ENCODE data around the gene ZNF157.
A peak's percentile ranks its signal among the peaks of the same experiment; 100 is the strongest.
"Not testable (repeated sequence)": the region's sequence is repeated elsewhere in the genome, so short reads cannot be mapped to it uniquely, and the experiment has no call there.

ZNF157 gene

DNA sequence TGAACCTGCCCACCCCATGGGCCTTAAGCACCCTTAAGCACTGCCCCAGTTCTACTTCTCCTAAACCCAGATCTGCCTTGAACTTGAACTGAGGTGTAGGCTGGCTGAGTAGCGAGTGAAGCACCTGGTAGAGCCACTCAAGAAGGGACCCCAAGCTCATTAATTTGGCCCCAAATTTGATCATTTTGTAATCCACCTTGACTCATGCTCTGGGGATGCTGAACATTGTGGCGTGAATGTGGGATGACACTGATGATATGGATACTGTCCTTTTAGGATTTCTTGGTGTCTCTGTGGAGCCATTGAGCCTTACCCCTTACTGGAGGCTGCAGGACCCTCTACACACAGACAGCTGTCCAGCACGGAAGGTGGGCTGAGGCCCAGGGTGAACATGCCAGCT is at the start of gene ZNF157:
ZNF157 (plus strand) TSS at position 301 of the 400 bp plus-strand sequence; CDS start at position 392, 91 bp downstream.
- no peak for DNase-seq

DNA sequence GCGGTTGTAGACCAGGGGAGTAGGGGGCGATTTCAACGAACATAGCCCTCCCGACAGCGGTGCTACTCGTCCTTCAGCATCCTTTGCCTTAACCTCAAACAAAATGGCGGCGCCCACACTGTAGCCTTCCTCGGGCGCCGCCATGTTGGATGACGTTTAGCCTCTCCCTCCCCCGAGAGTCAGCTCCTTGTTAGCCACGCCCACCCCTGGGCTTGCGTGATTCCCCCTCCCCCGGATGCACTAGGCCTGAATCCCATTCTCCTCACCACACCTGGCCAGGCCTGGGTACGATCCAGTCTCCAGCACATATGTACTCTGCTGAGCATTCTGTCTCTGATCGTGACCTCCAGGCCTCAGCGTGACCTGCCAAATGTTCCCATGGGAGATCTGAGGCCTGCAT is 49.0 kb upstream of the ZNF157 start:
- DNase-seq: no peak

DNA sequence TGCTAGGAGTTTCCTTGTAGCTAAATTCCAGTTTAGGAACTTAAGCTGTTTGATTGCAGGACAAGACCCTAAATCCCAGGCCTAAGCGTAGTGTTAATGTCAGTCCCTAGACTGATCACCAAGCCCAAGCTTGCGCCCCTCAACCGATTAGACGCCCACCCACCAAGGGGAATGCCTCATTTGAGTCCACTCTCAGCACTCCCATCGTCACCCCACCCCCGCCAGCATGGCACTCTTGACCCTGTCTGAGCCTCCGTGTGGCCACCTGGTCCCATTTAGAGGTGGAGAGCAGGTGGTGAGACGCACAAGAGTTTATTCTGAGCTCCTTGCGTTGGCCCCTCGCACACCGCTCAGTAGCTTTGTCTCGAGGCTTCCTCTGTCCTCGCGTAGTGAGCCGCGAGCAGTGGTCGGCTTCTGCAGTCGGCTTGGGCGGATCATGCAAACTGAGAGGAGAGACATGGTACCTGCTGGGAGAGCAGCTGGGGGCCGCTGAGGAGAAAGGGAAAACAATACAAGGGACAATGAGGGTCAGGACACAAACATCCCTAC is 48.5 kb upstream of the ZNF157 start:
- no peak for DNase-seq

DNA sequence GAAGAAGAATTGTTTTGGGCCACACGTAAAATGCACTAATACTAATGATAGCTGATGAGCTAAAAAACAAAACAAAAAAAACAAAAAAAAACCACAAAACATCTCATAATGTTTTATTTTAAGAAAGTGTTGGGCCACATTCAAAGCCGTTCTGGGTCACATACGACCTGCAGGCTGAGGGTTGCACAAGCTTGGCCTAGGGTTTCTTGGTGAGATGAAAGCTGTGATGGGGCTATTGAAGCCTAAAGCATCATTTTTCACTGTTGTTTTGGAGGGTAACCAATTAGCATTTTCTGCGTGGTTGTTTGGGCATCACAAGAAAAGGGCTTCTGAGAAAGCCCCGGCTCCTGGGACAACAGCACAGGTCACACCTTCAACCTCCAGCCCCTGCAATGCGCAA is 42.5 kb upstream of the ZNF157 start:
- DNase-seq: no peak

DNA sequence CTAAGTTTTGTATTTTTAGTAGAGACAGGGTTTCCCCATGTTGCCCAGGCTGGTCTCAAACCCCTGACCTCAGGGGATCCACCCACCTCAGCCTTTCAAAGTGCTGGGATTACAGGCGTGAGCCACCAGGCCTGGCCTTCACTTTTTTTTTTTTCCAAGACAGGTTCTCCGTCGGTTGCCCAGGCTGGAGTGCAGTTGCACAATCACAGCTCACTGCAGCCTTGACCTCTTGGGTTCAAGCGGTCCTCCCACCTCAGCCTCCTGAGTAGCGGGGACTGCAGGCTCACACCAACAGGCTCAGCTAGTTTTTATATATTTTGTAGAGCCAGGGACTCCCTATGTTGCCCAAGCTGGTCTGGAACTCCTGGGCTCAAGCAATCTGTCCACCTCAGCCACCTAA is 37.6 kb upstream of the ZNF157 start:
- not testable (repeated sequence) for DNase-seq

DNA sequence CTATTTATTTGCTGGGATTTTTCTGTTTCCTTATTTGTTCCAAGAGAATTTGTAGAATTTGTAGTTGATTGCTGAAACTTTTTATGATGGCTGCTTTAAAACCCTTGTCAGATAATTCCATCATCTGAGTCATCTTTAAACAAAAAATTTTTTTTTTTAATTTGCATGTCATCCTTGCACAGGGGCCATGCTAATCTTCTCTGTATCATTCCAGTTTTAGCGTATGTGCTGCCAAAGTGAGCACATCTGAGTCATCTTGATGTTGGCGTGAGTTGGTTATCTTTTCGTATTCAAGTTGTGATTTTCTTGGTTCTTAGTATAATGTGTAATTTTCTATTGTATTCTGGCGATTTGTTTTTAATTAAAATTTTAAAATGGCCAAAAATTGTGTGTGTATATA is 18.7 kb upstream of the ZNF157 start:
- DNase-seq: no peak

DNA sequence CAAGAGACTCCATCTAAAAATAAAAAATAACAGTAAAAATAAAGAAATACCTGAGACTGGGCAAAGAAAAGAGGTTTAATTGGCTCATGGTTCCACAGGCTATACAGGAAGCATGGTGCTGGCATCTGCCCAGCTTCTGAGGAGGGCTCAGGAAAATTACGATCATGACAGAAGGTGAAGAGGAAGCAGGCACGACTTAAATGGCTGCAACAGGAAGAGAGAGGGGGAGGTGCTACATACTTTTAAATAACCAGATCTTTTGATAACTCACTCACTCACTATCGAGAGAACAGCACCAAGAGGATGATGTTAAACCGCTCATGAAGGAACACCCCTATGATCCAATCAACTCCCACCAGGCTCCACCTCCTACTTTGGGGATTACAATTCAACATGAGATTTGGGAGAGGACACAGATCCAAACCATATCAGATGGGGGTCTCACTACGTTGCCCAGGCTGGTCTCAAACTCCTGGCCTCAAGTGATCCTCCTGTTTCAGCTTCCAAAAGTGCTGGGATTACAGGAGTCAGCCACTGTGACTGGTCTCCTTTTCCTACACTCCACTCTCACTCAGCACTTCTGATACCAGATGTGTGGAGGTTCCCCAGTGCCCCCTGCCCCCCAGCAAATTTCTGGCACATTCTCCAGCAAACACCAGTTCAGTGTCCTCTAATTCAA is 11.9 kb upstream of the ZNF157 start:
- DNase-seq: peak; percentile 12

DNA sequence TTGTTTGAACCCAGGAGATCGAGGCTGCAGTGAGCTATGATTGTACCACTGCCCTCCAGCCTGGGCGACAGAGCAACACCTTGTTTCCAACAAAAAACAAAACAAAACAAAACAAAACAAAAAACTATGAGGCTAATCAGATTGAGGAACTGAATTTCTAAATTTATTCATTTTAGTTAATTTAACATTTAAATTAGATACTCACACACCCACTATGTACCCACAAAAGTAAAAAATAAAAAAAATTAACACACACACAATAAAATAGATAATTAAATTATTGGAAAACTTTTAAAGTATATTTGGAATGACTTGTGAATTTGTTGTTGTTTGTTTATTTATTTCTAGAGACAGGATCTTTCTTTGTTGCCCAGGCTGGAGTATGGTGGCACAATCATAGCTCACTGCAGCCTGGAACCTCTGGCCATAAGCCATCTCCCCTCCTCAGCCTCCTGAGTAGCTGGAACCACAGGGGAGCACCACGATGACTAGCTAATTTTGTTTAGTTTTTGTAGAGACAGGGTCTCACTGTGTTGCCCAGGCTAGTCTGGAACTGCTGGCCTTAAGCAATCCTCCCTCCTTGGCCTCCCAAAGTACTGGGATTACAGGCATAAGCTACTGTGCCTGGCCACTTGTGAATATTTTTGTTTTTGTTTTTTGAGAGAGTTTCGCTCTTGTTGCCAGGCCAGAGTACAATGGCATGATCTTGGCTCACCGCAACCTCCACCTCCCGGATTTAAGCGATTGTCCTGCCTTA is 9.8 kb upstream of the ZNF157 start:
- no peak for DNase-seq

DNA sequence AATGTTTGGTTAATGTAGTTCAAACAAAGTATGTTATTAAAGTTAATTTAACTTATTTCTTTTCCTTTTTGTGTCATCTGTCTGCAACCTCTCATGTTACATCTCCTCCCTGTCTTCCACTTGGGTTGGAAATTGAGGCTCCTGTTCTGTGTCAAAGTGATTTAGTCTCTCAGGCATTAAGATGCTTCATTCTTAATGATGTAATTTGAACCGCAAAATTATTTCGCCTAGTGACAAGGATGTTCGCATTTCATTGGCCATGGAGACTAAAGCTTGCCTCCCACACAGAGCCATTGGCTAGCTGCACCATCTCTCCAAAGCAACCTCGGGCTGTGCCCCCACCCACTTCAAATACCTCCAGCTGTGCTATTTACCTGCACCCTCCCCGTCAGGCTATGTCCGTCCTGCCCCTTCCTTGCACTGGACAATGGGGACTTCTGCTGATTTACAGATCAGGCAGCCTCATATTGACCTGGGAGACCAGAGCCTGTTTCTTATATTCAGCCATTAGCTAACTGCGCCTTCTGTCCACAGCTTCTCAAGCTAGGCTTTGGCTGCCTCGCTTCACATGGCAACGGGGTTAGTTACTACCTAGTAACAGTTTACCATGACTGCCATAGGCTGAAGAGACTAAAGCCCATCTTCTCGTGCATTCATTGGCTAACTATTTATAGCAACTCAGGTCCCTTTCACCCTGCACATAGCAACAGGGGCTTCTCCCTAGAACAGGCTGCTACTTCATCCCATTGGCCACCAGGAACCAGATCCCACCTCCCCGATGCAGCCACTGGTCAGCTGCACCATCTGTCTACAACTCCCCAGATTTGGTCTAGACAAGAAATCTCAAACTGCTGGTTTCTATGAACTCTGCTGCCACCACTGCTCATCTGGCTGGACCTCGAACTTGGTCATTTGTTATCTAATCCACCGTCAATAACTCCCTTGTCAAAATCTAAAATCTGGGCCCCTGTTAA is 8.6 kb upstream of the ZNF157 start:
- peak; percentile 9 for DNase-seq

DNA sequence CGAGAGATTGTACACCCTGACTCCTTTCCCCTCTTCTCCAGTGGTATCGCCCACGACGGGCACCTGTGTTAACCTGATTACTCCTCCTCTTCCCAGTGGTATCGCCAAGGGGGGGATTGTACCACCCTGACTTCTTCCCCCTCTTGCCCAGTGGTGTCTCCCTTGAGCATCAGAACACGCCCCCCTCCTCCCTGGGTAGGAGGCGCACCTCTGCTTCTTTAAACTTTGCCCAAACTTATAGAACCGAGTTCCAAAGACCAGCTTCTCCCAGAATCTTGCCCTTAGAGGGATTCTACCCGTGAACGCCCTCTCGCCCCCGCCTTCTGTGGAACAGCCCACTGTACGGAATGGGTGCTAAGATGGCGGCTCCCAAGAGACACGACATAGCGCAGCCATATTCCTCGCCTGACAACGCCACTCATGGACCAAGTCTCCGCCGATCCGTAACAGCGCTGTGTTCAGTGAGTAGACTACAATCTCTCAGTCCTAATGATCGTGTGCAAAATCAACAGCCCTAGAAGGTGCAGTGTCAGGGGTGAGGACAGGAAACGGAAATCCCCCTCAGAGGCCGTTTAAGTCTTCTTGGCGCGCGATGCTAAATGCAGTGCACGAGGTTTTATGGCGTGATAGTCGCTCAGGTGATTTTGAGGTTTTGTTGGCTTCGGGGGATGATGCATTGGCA is 4.2 kb upstream of the ZNF157 start:
- DNase-seq: peak; percentile 70

DNA sequence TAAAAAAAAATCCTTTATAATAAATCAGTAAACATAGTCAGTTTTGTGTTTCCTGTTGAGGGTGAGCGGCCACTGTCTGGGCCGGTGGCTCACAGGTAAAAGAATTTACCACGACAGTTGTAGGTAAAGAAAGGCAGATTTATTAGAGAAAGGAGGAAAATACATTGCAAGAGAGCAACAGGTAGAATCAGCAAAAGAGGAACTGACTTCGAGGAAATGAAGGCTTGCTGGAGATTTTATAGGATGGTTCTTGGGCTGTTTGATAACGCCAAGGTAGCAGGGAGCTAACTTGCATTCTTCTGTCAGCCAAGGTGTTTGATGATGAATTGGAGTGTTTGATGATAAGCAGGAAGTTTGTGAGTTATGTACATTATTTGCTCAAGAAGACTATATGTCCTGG is 2.8 kb downstream of the ZNF157 start:
- no peak for DNase-seq

DNA sequence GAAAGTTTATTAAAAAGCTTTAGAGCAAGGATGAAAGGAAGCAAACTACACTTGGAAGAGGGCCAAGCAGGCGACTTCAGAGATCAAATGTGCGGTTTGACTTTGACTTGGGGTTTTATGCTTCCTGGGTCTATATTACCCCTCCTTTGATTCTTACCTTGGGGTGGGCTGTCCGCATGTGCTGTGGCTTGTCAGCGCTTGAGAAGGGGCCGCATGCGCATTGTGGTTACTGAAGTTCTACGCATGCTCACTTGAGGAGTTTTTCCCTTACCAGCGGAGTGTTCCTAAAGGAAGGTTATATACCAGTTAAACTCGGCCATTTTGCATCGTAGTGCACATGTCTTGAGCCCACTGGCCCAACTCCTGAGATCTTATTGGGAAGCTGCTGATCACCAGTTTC is 9.9 kb downstream of the ZNF157 start:
- peak; percentile 66 for DNase-seq

DNA sequence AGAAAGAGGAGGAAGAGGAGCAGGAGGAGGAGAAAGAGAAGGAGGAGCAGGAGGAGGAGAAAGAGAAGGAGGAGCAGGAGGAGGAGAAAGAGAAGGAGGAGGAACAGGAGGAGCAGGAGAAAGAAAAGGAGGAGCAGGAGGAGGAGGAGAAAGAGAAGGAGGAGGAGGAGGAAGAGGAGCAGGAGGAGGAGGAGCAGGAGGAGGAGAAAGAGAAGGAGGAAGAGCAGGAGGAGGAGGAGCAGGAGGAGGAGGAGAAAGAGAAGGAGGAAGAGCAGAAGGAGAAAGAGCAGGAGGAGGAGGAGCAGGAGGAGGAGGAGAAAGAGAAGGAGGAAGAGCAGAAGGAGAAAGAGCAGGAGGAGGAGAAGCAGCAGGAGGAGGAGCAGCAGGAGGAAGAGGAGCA is 10.5 kb downstream of the ZNF157 start:
- not testable (repeated sequence) for DNase-seq

DNA sequence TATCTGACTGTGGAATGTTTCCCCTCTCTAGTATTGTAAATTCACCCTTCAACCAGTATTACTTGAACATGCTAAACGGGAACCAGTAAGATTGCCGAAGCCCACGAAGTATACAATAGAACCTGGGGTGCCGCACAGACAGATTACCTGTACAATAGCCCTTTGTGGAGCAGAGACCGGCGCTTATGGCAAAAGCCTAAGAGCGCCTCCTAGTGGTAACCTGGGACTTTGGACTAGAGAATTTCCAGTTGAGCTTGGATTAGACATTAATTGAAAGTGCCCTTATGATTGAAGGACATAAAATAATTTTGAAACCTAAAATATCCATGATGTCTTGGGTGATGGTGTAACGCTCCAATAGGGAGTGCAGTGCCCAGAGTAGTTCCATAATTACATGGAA is 14.1 kb downstream of the ZNF157 start:
- peak; percentile 67 for DNase-seq

DNA sequence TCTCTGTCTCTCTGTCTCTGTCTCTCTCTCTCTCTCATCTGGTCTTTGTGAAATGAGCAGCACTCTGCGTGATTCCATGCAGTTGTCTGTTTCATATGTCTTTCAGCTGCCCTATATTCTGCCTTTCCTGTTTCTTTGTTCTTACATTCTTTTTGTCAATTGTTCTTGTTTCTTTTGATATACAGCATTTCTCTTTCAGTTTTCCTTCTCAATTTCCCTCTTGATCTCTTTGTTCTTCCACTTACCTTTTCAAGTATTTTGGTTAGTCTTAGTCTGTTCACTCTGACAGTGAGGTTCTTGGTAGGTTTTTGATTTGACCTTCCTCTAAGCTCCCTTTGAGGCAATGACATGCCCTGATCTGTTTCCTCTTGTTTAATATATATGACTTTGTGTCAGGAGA is 20.4 kb downstream of the ZNF157 start:
- DNase-seq: no peak

DNA sequence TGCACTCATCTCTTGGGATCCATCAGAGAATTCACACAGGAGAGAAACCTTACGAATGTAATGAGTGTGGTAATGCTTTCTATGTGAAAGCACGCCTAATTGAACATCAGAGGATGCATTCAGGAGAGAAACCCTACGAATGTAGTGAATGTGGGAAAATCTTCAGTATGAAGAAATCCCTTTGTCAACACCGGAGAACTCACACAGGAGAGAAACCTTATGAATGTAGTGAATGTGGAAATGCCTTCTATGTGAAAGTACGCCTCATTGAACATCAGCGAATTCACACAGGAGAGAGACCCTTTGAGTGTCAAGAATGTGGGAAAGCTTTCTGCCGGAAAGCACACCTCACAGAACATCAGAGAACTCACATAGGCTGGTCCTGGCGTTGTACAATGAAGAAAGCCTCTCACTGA is 42.8 kb downstream of the ZNF157 start:
- DNase-seq: no peak

DNA sequence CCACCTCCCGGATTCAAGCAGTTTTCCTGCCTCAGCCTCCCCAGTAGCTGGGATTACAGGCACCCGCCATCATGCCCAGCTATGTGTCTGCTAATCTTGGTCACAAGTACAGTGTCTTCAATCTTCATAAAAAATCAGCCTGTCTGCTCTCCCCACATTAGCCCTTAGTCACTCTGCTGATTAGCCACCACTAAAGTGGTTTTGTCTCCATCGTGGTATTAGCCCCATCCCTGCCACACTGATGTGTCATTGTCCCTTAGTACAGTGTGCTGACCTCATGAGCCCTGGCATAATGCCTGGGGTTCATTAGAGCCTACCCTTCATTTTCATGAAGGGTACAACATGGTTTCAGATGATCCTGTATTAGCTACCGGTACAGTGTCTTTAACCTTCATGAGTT is 49.9 kb downstream of the ZNF157 start:
- DNase-seq: no peak

DNA sequence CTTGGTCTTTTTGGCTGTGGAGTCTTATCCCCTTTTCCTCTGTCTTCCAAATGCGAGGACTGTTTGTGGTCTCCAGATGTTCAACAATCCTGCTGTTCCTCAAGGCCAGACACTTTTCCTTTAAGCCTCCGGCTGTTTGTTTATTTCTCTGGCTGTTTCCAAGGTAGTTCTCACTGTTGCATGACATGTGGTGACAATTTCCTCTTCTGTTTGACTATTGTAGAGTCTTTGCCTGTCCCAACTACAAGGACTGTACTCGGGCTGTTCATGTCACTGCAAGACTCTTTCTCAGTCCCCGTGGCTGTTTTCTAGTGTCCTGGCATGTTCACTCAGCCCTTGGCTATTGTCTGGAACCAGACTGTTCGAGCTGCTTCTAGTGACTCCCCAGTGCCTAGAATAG is 50.6 kb downstream of the ZNF157 start:
- no peak for DNase-seq

DNA sequence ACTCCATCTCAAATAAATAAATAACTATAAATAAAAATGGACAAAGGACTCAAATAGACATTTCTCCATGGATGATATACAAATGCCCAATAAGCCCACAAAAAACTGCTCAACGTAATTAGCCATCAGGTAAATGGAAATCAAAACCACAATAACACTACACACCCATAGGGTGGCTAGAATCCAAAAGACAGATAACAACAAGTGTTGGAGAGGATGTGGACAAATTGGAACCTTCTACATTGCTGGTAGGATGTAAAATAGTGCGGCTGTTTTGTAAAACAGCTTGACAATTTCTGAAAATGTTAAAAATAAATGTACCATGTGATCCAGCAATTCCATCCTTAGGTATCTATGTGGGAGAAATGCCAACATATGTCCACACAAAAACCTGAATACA is 52.1 kb downstream of the ZNF157 start:
- DNase-seq: no peak

DNA sequence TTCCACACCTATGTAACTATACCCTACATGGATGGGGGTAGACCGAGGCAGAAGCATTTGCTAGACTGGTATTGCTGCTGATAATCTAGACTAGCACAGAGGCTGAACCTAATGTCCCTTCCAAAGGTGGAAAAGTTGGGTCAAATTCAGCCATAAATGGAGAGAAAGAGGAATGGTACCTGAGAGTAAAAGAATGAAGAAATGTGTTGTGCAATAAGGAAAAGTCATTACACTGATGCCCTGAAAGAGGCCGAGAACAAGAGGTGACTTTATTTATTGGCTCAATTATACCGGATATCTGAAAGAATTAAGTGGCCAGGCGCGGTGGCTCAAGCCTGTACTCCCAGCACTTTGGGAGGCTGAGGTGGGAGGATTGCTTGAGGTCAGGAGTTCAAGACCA is 60.5 kb downstream of the ZNF157 start:
- DNase-seq: no peak

DNA sequence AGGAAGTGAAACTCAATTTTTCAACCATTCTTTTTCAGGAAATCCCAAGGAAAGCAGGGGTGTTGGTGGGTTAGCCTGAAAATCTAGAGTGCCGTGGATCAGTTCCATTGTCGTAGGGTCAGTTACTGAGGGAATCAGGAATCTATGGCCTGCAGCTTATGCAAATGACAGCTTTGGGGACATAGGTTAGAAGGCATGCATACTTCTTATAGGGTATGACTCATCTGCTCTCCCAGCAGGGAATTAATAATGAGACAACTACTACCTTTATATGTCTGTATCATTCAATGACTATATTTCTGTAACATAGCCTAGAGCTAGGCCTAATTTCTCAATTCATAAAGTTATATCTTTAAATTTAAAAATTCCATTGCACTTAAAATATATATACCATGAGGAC is 76.1 kb downstream of the ZNF157 start:
- DNase-seq: no peak

DNA sequence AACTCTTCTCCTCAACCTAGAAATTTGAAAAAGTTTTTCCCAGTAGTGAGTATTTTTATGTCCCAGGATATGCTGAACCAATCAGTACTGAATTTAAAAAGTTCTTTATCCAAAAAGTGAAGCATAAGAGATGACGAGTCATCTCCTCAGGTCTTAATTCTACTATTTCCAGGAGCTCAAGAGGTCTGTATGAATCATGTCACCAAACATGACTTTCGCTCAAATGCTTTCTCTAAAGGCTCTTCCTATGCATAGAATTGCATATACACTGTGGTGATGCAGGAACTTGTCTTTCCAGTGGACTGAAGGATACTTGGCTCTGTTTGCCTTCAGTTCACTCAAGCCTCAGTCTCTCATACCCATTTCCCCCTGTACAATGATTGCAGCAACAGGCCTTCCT is 76.6 kb downstream of the ZNF157 start:
- DNase-seq: no peak

DNA sequence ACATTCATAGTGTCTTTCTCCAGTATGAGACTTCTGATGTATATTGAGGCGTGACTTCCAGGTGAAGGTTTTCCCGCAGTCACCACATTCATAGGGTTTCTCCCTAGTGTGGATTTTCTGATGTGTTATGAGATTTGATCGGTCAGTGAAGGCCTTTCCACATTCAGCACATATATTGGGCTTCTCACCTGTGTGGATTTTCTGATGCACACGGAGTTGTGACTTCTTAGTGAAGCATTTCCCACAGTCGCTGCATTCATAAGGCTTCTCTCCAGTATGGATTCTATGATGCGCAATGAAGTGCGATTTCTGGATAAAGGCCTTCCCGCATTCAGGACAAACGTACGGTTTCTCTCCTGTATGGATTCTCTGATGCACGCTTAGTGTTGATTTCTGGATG is 77.2 kb downstream of the ZNF157 start:
- DNase-seq: no peak
